Measurements from ENCODE around the gene KCNK5.

KCNK5 gene

GRCh38 chr6:39214120-39214813 is 15.0 kb downstream of the KCNK5 start:
- DNase-seq (ENCODE audit: low spot score) (no peak), ATAC-seq (ENCODE audit: low read depth) (no peak)
- no peak overlapping the region for H3K27ac ChIP-seq (ENCODE audit: poor library complexity, severe bottlenecking)
- no peak for TF ChIP-seq CTCF (IDR thresholded peaks at IDR 0.05; ENCODE audit: poor library complexity, severe bottlenecking)
- no peaks in the 10 kb centered on the region for H3K9me3 ChIP-seq (ENCODE audit: severe bottlenecking)
- H3K4me3 ChIP-seq (ENCODE audit: severe bottlenecking) = no peak overlapping the region
- no peaks in the 10 kb centered on the region for H3K36me3 ChIP-seq (ENCODE audit: low read depth)
- peaks cover 9% of the 10 kb centered on the region for H3K4me1 ChIP-seq (ENCODE audit: insufficient read depth, poor library complexity, severe bottlenecking)
- H3K27me3 ChIP-seq (ENCODE audit: insufficient read depth, poor library complexity, severe bottlenecking) = no peaks in the 10 kb centered on the region

- H3K9me3 ChIP-seq (ENCODE audit: severe bottlenecking) = no peaks in the 10 kb centered on the region
- H3K4me3 ChIP-seq (ENCODE audit: severe bottlenecking) = no peak overlapping the region
- H3K27ac ChIP-seq (ENCODE audit: poor library complexity, severe bottlenecking) = no peak overlapping the region
- H3K36me3 ChIP-seq (ENCODE audit: low read depth) = no peaks in the 10 kb centered on the region
- TF ChIP-seq CTCF (IDR thresholded peaks at IDR 0.05; ENCODE audit: poor library complexity, severe bottlenecking) = no peak
- DNase-seq (ENCODE audit: low spot score) (no peak), ATAC-seq (ENCODE audit: low read depth) (no peak)
- H3K4me1 ChIP-seq (ENCODE audit: insufficient read depth, poor library complexity, severe bottlenecking) = peaks cover 11% of the 10 kb centered on the region
- no peaks in the 10 kb centered on the region for H3K27me3 ChIP-seq (ENCODE audit: insufficient read depth, poor library complexity, severe bottlenecking)
Measured at GRCh38 chr6:39213195-39213920, 15.9 kb downstream of the KCNK5 start.

- ATAC-seq (ENCODE audit: low read depth) = no peak
- DNase-seq (ENCODE audit: low spot score) = no peak
- TF ChIP-seq CTCF (IDR thresholded peaks at IDR 0.05; ENCODE audit: poor library complexity, severe bottlenecking) = no peak
Measured at GRCh38 chr6:39211183-39211582, 18.1 kb downstream of the KCNK5 start.

GRCh38 chr6:39210450-39210849 is 18.8 kb downstream of the KCNK5 start:
- Histone ChIP-seq H3K4me3 (ENCODE audit: severe bottlenecking) (no peak overlapping the region), H3K27me3 (ENCODE audit: insufficient read depth, poor library complexity, severe bottlenecking) (no peaks in the 10 kb centered on the region), H3K36me3 (ENCODE audit: low read depth) (no peaks in the 10 kb centered on the region), H3K4me1 (ENCODE audit: insufficient read depth, poor library complexity, severe bottlenecking) (peaks cover 7% of the 10 kb centered on the region), H3K27ac (ENCODE audit: poor library complexity, severe bottlenecking) (no peak overlapping the region), H3K9me3 (ENCODE audit: severe bottlenecking) (no peaks in the 10 kb centered on the region)
- ATAC-seq (ENCODE audit: low read depth) (no peak), DNase-seq (ENCODE audit: low spot score) (no peak)
- TF ChIP-seq CTCF (IDR thresholded peaks at IDR 0.05; ENCODE audit: poor library complexity, severe bottlenecking) = no peak

More at GRCh38 chr6:39211183-39211582, 18.1 kb downstream of the KCNK5 start:
- Histone ChIP-seq H3K27me3 (ENCODE audit: insufficient read depth, poor library complexity, severe bottlenecking) (no peaks in the 10 kb centered on the region), H3K36me3 (ENCODE audit: low read depth) (no peaks in the 10 kb centered on the region), H3K9me3 (ENCODE audit: severe bottlenecking) (no peaks in the 10 kb centered on the region), H3K4me3 (ENCODE audit: severe bottlenecking) (no peak overlapping the region), H3K4me1 (ENCODE audit: insufficient read depth, poor library complexity, severe bottlenecking) (peaks cover 11% of the 10 kb centered on the region), H3K27ac (ENCODE audit: poor library complexity, severe bottlenecking) (no peak overlapping the region)

- Histone ChIP-seq H3K9me3 (ENCODE audit: severe bottlenecking) (no peaks in the 10 kb centered on the region), H3K4me3 (ENCODE audit: severe bottlenecking) (no peak overlapping the region), H3K36me3 (ENCODE audit: low read depth) (no peaks in the 10 kb centered on the region), H3K4me1 (ENCODE audit: insufficient read depth, poor library complexity, severe bottlenecking) (peaks cover 7% of the 10 kb centered on the region), H3K27me3 (ENCODE audit: insufficient read depth, poor library complexity, severe bottlenecking) (no peaks in the 10 kb centered on the region), H3K27ac (ENCODE audit: poor library complexity, severe bottlenecking) (peak overlapping the region; percentile 11)
- TF ChIP-seq CTCF (IDR thresholded peaks at IDR 0.05; ENCODE audit: poor library complexity, severe bottlenecking) = no peak
- DNase-seq (ENCODE audit: low spot score) (no peak), ATAC-seq (ENCODE audit: low read depth) (no peak)
Measured at GRCh38 chr6:39209911-39210310, 19.4 kb downstream of the KCNK5 start.

All from RWPE2 (cell line).